SU-DHL-6 (cell line): Measurements from ENCODE around the gene PRKD1.

Experiments
- EZH2phosphoT487 ChIP-seq: fragments of 200-600 bp; sonication (generic), shearing (Covaris generic); conservative IDR thresholded peaks from 2 replicates; pipeline ENCODE4 v1.6.1; 2018; ENCODE audit warnings: mild to moderate bottlenecking, antibody characterized with exemption, low read length, moderate library complexity, mixed read lengths
- TF ChIP-seq, protein P1 (sequence below): fragments of 200-600 bp; sonication (generic); IDR thresholded peaks from one replicate; pipeline ENCODE4 v1.5.1; 2017; ENCODE audit warnings: antibody characterized with exemption, mild to moderate bottlenecking, low read length, moderate library complexity; ENCODE audit not compliant: insufficient read depth, poor library complexity, severe bottlenecking

DNA sequence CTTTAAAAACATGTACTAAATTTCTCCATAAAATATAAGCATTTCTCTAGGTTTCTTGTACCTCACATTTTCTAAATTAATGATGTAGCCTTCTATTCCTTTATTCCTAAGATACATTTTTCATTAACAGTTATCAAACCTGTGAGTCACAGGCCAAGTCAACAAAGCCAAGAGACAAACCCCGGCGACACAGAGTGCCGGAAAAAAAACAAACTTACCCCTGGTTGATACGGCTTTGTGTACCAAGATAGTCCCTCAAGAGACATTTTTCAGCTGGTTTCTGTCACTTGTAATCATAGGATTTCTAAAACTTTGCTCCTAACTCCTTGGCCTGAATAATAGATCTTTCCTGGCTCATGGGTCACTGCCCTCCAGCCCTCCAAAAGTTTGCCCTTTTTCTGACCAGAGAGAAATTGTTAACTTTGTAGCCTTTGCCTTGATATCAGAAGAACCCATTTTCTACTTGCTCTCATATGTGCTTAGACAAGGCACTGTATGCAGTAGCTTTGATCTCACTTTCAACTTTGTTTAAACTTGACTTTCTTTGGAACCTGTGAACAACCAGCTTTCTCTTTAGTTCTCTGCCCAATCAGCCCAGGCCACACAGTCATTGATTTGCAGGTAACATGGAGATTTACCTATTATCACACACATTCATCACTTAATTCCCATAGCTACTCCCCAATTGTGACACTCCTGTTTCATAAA lies 172.2 kb downstream of the PRKD1 start:
- TF ChIP-seq, protein P1, sequence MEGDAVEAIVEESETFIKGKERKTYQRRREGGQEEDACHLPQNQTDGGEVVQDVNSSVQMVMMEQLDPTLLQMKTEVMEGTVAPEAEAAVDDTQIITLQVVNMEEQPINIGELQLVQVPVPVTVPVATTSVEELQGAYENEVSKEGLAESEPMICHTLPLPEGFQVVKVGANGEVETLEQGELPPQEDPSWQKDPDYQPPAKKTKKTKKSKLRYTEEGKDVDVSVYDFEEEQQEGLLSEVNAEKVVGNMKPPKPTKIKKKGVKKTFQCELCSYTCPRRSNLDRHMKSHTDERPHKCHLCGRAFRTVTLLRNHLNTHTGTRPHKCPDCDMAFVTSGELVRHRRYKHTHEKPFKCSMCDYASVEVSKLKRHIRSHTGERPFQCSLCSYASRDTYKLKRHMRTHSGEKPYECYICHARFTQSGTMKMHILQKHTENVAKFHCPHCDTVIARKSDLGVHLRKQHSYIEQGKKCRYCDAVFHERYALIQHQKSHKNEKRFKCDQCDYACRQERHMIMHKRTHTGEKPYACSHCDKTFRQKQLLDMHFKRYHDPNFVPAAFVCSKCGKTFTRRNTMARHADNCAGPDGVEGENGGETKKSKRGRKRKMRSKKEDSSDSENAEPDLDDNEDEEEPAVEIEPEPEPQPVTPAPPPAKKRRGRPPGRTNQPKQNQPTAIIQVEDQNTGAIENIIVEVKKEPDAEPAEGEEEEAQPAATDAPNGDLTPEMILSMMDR = no peak
- no peak for TF ChIP-seq EZH2phosphoT487
